NCI-H1436 (cell line): Measurements from ENCODE around the gene IQGAP3.
A peak's percentile ranks its signal among the peaks of the same experiment; 100 is the strongest.
"Not testable (repeated sequence)": the region's sequence is repeated elsewhere in the genome, so short reads cannot be mapped to it uniquely, and the experiment has no call there.

Experiments used
- DNase-seq: peaks from one replicate; lab custom pipeline; 2025; lab: John Stamatoyannopoulos, UW

Gene IQGAP3

DNA sequence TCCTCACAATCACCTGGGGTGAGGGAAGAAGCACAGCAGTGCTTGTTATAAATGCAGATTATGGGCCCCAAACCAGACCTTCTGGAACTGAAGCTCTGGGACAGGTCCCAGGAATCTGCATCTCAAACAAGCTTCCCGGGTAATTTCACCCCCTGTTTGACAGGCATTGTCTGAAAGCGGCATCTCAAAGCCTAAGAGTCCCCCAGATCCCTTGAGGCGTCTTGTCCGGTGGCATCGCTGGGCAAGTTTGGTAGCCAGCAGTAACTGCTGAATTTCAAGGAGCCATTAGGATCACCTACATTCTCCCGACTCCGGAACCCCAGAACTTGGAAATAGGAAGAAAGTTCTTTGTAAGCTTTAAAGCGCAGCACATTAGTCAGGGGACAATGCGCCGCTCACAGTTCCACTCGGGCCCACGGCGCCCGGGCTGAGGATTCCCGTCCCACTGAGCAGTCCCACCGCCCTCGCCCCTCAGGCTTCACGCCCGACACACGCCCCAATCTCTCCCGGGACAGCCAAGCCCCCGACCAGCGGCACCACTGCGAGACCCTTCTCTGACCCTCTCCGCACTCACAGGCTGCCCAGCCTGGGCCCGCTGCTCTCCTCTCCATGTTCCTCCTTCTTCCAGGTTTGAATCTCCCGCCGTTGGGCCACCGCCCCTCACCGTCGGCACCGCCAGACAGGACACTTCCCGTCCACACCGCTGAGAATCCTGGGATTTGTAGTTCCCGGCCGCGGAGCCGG is at the start of gene IQGAP3:
Gene IQGAP3 (minus strand): TSS at position 647 of the 744 bp plus-strand sequence. CDS start 36 bp downstream, at position 611.
- DNase-seq, result peak; percentile 69

DNA sequence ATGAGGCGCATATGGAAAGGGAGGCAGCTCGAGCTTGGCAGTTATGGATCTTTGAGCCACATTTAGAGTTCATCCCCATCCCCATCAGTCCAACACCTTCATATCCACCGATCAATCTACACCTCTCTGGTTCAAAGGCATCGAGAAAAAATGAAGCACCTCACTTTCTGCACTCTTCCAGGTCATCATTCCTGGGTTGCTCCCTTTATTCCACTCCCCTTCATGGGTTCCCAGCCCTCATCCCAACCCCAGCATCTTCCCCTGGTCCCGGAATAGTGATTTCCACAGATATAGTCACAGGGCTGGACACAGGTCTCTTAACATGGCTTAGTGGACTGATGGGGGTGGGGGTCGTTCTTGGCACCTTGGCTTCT is 47.2 kb upstream of the IQGAP3 start:
- no peak for DNase-seq

GRCh38 chr1:156618853-156619581 is 46.7 kb upstream of the IQGAP3 start, which contains the start of gene HAPLN2:
TSS of gene HAPLN2 (plus strand) at chr1:156619415. CDS start at chr1:156623491, 4,076 bp downstream.
- DNase-seq, result peak; percentile 26

DNA sequence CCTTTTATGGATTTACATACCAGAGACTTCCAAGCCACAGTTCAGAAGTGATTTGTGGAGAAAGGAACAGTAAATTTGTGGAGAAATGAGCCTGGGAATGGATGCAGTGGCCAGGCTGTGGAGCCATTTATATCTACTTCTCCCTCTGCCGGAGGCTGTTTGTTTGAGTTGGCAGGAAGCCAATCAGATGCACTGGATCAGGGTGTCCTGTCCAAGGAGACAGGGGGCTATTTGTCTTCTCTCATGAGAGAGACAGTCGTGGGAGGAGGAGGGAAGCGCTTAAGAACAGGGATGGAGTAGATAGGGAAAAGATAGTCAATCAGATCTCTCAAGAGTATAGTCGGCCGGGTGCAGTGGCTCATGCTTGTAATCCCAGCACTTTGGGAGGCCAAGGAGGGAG is 44.1 kb upstream of the IQGAP3 start:
- no peak for DNase-seq

DNA sequence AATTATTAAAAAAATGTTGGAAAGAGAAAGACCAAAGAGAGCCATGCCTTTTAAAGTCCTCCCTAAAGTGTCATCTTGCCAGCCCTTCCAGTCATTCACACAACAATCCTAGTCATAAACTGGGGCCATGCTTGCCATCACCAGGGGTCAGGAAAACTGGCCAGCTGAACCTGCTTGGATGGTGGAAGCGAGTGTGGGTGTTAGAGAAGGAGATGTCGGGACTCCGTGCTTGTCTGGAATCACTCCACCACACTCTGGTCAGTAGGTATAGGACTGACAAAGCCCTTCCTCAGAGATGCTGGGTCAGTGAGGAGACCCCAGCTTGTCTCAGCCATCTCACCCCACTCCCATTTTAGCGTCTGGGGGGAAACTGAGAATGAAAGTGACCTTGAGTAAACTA is 43.6 kb upstream of the IQGAP3 start:
- DNase-seq, result no peak

DNA sequence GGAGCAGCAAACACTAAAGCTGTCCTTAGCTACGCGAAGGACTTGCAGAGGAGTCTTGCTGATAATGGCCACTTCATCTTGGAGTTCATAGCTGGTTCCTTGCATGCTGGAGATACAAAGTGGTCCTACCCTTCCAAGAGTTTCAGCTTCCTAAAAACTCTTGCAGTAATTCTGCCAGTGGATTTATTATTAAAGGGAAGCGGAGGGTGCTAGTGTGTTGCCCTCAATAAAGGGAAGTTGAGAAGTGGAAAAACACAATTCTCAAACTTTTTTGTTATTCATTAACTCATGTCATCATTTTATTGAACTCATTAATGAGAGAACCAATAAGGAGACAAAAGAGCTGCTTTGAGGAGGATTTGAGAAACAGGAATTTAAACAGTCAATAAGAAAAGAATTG is 40.3 kb upstream of the IQGAP3 start:
- no peak for DNase-seq

DNA sequence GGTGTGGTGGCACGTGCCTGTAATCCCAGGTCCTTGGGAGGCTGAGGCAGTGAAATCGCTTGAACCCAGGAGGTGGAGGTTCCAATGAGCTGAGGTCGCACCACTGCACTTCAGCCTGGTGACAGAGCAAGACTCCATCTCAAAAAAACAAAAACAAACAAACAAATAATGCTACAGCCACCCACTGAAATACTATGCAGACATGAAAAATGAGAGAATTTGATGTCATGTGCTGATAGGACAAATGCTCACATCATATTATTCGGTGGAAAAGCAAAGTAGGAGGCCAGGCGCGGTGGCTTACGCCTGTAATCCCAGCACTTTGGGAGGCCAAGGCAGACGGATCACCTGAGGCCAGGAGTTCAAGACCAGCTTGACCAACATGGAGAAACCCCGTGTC is 37.7 kb upstream of the IQGAP3 start:
- DNase-seq, result not testable (repeated sequence)

GRCh38 chr1:156608981-156609380 is 36.6 kb upstream of the IQGAP3 start:
- DNase-seq, result peak; percentile 35

DNA sequence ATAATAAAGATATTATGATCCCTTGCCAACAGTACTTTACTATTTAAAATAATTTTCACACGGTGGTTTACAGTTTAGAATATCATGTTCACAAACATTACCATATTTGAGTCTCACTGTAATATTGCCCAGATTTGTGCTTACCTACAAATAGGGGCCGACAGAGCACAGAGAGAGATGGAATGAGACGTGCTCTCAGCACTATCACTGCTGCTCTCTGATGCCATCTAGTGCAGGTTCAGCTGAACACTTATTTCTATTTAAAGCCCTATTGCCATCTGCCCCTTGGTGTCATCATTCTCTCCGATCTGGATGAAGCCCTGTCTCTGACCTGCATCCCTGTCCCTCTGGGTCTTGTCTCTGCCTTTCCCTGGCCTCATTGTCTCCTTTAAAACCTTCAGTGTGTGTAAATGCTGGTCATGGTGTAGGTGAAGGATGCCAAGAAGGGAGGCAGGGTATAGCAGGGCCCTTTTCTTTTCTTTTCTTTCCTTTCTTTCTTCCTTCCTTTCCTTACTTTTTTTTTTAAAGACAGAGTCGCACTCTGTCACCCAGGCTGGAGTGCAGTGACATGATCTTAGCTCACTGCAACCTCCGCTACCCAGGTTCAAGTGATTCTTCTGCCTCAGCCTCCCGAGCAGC is 35.8 kb upstream of the IQGAP3 start:
- DNase-seq, result peak; percentile 50

DNA sequence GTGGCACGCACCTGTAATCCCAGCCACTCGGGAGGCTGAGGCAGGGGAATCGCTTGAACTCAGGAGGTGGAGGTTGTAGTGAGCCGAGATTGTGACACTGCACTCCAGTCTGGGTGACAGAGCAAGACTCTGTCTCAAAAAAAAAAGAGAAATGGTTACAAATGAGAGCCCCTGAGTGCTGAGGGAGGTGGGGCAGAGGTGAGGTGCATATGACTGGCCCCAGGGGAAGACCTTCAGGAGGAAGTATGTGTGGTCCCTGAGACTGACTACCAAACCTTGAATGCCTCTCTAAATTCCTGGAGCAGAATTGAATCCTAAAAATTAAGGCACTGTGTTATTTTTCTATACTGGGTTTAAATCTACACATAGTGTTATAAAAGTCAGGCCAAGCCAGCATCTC is 35.0 kb upstream of the IQGAP3 start:
- DNase-seq, result not testable (repeated sequence)

GRCh38 chr1:156602557-156602993 is 30.2 kb upstream of the IQGAP3 start:
- no peak for DNase-seq

DNA sequence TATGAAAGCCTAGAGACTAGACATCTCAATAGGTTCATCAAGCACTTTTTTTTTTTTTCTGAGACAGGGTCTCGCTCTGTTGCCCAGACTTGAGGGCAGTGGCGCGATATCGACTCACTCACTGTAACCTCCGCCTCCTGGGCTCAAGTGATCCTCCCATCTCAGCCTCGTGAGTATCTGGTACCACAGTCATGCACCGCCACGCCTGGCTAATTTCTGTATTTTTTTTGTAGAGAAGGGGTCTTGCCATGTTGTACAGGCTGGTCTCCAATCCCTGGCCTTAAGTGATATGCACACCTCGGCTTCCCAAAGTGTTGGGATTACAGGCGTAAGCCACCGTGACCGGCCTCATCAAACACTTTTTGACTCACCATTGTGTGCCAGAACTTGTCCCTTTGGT is 29.5 kb upstream of the IQGAP3 start:
- DNase-seq, result no peak

- DNase-seq, result peak; percentile 41
These were observed 28.9 kb upstream of the IQGAP3 start, which contains the start of gene GPATCH4 for GRCh38 chr1:156601122-156601830. TSS of gene GPATCH4 (minus strand) at chr1:156601479.

DNA sequence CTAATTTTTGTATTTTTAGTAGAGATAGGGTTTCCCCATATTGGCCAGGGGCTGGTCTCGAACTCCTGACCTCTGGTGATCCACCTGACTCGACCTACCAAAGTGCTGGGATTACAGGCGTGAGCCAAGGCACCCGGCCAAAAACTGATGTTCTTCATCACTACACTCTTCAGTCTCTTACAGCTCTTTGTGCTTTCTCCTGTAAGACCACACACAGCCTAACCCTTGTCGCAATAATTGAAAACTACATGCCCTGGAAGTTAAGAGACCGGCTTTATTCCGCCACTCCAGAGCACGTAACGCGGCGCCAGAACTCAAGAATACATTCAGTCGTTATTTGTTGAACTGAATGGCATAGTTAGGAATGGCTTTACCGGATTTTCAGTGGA is 28.4 kb upstream of the IQGAP3 start:
- DNase-seq, result no peak

GRCh38 chr1:156599811-156600210 is 27.4 kb upstream of the IQGAP3 start:
- DNase-seq, result no peak

DNA sequence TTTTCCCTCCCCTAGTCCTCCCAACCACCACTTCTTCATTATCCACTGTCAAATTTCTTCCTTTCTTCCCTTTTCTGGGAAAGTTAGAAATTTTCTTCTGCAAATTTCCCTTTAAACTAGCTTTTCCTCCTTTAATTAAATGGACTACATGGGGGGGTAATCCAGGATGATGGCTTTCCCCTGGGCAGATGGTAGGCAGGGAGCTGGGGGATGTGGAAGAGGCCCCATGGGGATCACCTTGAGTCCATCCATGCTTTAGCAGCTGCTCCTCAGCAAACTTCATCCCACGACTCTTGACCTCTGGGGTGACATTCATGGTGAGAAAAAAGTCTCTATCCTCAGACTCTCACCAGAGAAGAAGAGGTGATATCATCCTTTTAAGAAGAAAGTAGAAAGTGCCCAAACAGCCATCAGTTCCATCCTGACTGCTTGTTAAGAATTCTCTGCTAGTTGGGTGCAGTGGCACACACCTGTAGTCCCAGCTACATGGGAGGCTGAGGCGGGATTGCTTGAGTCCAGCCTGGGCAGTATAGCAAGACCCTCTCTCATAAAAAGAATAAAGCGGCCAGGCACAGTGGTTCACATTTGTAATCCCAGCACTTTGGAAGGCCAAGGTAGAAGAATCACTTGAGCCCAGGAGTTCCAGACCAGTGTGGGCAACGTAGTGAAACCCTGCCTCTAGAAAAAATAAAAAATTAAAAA is 26.5 kb upstream of the IQGAP3 start:
- no peak for DNase-seq

- no peak for DNase-seq
These were observed 25.8 kb upstream of the IQGAP3 start for GRCh38 chr1:156598125-156598524.

- no peak for DNase-seq
These were observed 24.1 kb upstream of the IQGAP3 start for GRCh38 chr1:156596426-156596825.

GRCh38 chr1:156595016-156595415 is 22.7 kb upstream of the IQGAP3 start:
- no peak for DNase-seq

DNA sequence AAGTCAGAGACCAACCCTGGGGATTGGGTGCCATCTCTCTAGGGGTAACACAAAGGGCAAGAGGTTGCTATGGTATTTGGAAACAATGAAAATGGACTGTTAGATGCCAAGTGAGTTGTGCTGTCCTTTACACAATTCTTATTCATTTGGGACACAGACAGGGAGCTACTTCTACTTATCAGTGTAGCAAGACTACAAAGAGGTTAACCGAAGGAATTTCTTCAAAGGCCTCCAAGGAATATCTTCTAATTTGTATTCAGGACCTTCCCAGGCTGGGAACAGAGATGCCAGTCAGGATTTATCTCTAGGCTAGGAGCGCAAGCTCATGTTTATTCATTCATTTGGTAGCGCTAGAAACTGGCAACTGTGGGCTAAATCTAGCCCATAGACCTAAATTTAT is 21.8 kb upstream of the IQGAP3 start:
- DNase-seq, result no peak

DNA sequence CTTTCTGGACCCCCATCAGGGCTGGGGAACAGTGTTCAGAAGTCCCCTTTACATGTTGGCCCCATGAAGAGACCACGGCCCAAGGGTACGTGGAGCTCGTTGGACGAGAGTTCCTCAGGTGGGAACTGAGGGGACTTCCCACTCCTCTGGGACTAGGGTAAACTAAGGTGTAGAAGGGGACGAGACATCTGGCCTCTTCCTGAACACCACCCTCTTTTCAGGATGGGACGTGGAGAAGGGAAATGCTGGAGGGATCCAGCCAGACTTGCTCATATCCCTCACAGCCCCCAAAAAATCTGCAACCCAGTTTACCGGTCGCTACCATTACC is 21.3 kb upstream of the IQGAP3 start:
- no peak for DNase-seq
